Measurements from ENCODE around the gene CBFA2T2.

DNA sequence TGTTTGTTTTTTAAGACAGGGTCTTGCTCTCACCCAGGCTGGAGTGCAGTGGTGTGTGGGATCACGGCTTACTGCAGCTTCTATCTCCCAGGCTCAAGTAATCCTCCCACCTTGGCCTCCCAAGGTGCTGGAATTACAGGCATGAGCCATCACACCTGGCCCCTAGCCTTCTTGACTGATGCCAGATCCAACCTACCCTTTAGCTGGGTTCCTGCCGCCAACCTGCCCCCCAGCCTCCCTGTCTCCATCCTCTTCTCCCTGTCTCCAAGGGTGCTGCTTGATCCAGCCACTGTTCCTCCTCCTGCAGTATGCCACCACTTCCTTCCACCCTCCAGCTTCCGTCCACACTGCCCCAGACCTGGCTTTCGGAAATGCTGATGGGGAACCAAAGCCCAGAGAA is 169.0 kb downstream of the CBFA2T2 start:
- TF ChIP-seq, protein P1, sequence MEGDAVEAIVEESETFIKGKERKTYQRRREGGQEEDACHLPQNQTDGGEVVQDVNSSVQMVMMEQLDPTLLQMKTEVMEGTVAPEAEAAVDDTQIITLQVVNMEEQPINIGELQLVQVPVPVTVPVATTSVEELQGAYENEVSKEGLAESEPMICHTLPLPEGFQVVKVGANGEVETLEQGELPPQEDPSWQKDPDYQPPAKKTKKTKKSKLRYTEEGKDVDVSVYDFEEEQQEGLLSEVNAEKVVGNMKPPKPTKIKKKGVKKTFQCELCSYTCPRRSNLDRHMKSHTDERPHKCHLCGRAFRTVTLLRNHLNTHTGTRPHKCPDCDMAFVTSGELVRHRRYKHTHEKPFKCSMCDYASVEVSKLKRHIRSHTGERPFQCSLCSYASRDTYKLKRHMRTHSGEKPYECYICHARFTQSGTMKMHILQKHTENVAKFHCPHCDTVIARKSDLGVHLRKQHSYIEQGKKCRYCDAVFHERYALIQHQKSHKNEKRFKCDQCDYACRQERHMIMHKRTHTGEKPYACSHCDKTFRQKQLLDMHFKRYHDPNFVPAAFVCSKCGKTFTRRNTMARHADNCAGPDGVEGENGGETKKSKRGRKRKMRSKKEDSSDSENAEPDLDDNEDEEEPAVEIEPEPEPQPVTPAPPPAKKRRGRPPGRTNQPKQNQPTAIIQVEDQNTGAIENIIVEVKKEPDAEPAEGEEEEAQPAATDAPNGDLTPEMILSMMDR (conservative IDR thresholded peaks at IDR 0.05): no peak
- TF ChIP-seq EZH2 (IDR thresholded peaks at IDR 0.05; ENCODE audit: low read depth): no peak
